ENCODE results near the gene GOLGA2.

- TF ChIP-seq RARB (CRISPR knock-in tag; IDR thresholded peaks at IDR 0.05) = no peak
- no peak for TF ChIP-seq CSDC2 (CRISPR knock-in tag; IDR thresholded peaks at IDR 0.05)
- TF ChIP-seq OSR1 (CRISPR knock-in tag; IDR thresholded peaks at IDR 0.05) = no peak
- no peak for TF ChIP-seq POU6F1 (CRISPR knock-in tag; IDR thresholded peaks at IDR 0.05; ENCODE audit: borderline replicate concordance, low read depth)
- TF ChIP-seq TCF4 (CRISPR knock-in tag; IDR thresholded peaks at IDR 0.05; ENCODE audit: borderline replicate concordance) = no peak
- TF ChIP-seq ARNTL (CRISPR knock-in tag; IDR thresholded peaks at IDR 0.05; ENCODE audit: borderline replicate concordance, low read depth) = no peak
- TF ChIP-seq PPARA (CRISPR knock-in tag; IDR thresholded peaks at IDR 0.05; ENCODE audit: borderline replicate concordance) = no peak
- TF ChIP-seq TSHZ2 (CRISPR knock-in tag; IDR thresholded peaks at IDR 0.05) = no peak
Observed at GRCh38 chr9:128242828-128243214, 33.0 kb downstream of the GOLGA2 start.
